Measurements from ENCODE around the gene DHRS7. TPM values are rescaled to one million over a fixed set of nuclear protein-coding genes. Genes with fewer than 3 reads are reported as not detected.

DHRS7 gene
- total and polyA plus RNA-seq, 2 donors (not counting 3 experiments of a cell fraction or from before 2014, with no cell fraction given): 28.6 to 29.3 TPM

DNA sequence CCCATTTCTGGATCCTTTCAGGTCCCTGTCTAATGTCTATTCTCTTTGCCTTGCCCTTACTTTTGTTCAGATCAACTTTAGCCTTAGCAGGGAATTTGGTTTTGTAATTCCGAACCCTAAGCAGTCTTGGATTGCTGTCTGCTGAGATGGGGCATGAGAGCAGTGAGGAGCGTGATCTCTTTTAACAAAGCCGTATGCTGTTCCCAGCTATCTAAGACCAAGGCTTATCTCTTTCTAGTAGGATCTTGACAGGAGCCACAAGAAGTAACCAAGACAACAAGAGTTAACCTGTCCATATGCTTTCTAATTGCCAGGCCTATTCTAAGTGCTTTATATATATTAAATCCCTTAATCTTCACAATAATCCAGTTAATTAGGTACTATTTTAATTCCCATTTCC, 4.5 kb upstream of the DHRS7 start:
- DNase-seq (ENCODE audit: low read depth, low spot score): no peak
- peaks cover 3 to 7% of the 10 kb centered on the region in 2 experiments for H3K27me3 ChIP-seq (ENCODE audit: control insufficient read depth in 2 of 2, insufficient read depth in 2 of 2, low read length in 2 of 2)
- H3K9me3 ChIP-seq (replicated peaks; ENCODE audit: control insufficient read depth, insufficient read depth, low read length): no peaks in the 10 kb centered on the region
- BruUV-seq (replicated peaks): no TSS peak
- H3K4me3 ChIP-seq (replicated peaks in 1 of 3; ENCODE audit: insufficient read depth in 1 of 3, low read depth in 1 of 3, low read length in 3 of 3): no peak overlapping the region
- TF ChIP-seq JUN (IDR thresholded peaks at IDR 0.05; ENCODE audit: borderline replicate concordance, insufficient read depth, insufficient read length, low read depth): no peak
- TF ChIP-seq POLR2AphosphoS5 (IDR thresholded peaks at IDR 0.05; ENCODE audit: insufficient read depth, low read depth, low read length): no peak
- no peak for TF ChIP-seq FOS (IDR thresholded peaks at IDR 0.05; ENCODE audit: borderline replicate concordance, insufficient read depth, low read length)
- no peak for TF ChIP-seq POLR2A (IDR thresholded peaks at IDR 0.05; ENCODE audit: low read depth, low read length)
- no peak for TF ChIP-seq MAX (IDR thresholded peaks at IDR 0.05; ENCODE audit: insufficient read depth, insufficient read length)
- H3K27ac ChIP-seq (ENCODE audit: insufficient read depth, low read depth, low read length): no peak overlapping the region
- no peak overlapping the region for H3K4me2 ChIP-seq (ENCODE audit: insufficient read depth, low read length)
- dilution Hi-C loops (cut with MboI; ENCODE audit: extremely low pct_ligation_motif_present, low sequenced_read_pairs): no loop called here
- H3K79me2 ChIP-seq (ENCODE audit: control insufficient read depth, insufficient read depth, low read length): no peaks in the 10 kb centered on the region
- intact Hi-C loops (cut with micrococcal nuclease): loop anchor here (5.0 to 10.0 kb wide), 2 partner anchors 107 to 665 kb away; no protein-coding TSS in a partner anchor
- H3K4me1 ChIP-seq (ENCODE audit: control insufficient read depth, extremely low read depth, insufficient read depth, low read length): peaks cover 4% of the 10 kb centered on the region
- ChIA-PET CTCF (interaction anchor here (1.1 kb wide), 1 partner anchor 97 kb away, joined by 3 read pairs; no protein-coding TSS in a partner anchor), POLR2A (no interaction called here)
- no peak overlapping the region for H2AFZ ChIP-seq (ENCODE audit: low read depth, low read length)
- no peak overlapping the region for H3K9ac ChIP-seq (replicated peaks; ENCODE audit: extremely low read depth, insufficient read depth, low read length)
- no peaks in the 10 kb centered on the region for H4K20me1 ChIP-seq (replicated peaks; ENCODE audit: control insufficient read depth, extremely low read depth, insufficient read depth, low read length)
- H3K36me3 ChIP-seq (ENCODE audit: control insufficient read depth in 2 of 2, extremely low read depth in 1 of 2, insufficient read depth in 2 of 2, low read length in 2 of 2): no peaks in the 10 kb centered on the region
- no peak for FAIRE-seq
- H3K9me1 ChIP-seq (replicated peaks; ENCODE audit: control insufficient read depth, extremely low read depth, insufficient read depth, low read length): no peaks in the 10 kb centered on the region

- Histone ChIP-seq H4K20me1 (replicated peaks; ENCODE audit: control insufficient read depth, extremely low read depth, insufficient read depth, low read length) (no peaks in the 10 kb centered on the region), H2AFZ (ENCODE audit: low read depth, low read length) (peak overlapping the region; percentile 84), H3K9ac (replicated peaks; ENCODE audit: extremely low read depth, insufficient read depth, low read length) (no peak overlapping the region), H3K4me3 (replicated peaks in 1 of 3; ENCODE audit: insufficient read depth in 1 of 3, low read depth in 1 of 3, low read length in 3 of 3) (no peak overlapping the region), H3K9me3 (replicated peaks; ENCODE audit: control insufficient read depth, insufficient read depth, low read length) (no peaks in the 10 kb centered on the region), H3K4me1 (ENCODE audit: control insufficient read depth, extremely low read depth, insufficient read depth, low read length) (peaks cover 10% of the 10 kb centered on the region), H3K36me3 (ENCODE audit: control insufficient read depth in 2 of 2, extremely low read depth in 1 of 2, insufficient read depth in 2 of 2, low read length in 2 of 2) (no peaks in the 10 kb centered on the region), H3K27ac (ENCODE audit: insufficient read depth, low read depth, low read length) (no peak overlapping the region), H3K27me3 (ENCODE audit: control insufficient read depth in 2 of 2, insufficient read depth in 2 of 2, low read length in 2 of 2) (no peaks in the 10 kb centered on the region), H3K79me2 (ENCODE audit: control insufficient read depth, insufficient read depth, low read length) (peaks cover 3% of the 10 kb centered on the region), H3K9me1 (replicated peaks; ENCODE audit: control insufficient read depth, extremely low read depth, insufficient read depth, low read length) (no peaks in the 10 kb centered on the region), H3K4me2 (ENCODE audit: insufficient read depth, low read length) (no peak overlapping the region)
- ChIA-PET POLR2A (no interaction called here), CTCF (interaction anchor here (0.8 to 3.7 kb wide), 8 partner anchors 14 to 201 kb away, joined by 3 to 29 read pairs (median 7); partner anchors contain the start of gene PCNX4)
- no TSS peak for BruUV-seq (replicated peaks)
- TF ChIP-seq MAX (IDR thresholded peaks at IDR 0.05; ENCODE audit: insufficient read depth, insufficient read length): no peak
- TF ChIP-seq FOS (IDR thresholded peaks at IDR 0.05; ENCODE audit: borderline replicate concordance, insufficient read depth, low read length): no peak
- TF ChIP-seq POLR2A (IDR thresholded peaks at IDR 0.05; ENCODE audit: low read depth, low read length): no peak
- TF ChIP-seq CTCF (IDR thresholded peaks at IDR 0.05; ENCODE audit: extremely low read depth in 1 of 2, insufficient read depth in 1 of 2, low read depth in 1 of 2, low read length in 2 of 2): no peak
- TF ChIP-seq MYC (IDR thresholded peaks at IDR 0.05; ENCODE audit: low read depth, low read length): no peak
- TF ChIP-seq JUN (IDR thresholded peaks at IDR 0.05; ENCODE audit: borderline replicate concordance, insufficient read depth, insufficient read length, low read depth): no peak
- no peak for TF ChIP-seq EZH2 (IDR thresholded peaks at IDR 0.05; ENCODE audit: borderline replicate concordance, low read depth, low read length, severe bottlenecking)
- no peak for TF ChIP-seq POLR2AphosphoS5 (IDR thresholded peaks at IDR 0.05; ENCODE audit: insufficient read depth, low read depth, low read length)
- TF ChIP-seq GATA2 (IDR thresholded peaks at IDR 0.05; ENCODE audit: insufficient read depth, insufficient read length, low read depth, low read length): no peak
- FAIRE-seq (peak; percentile 4), DNase-seq (ENCODE audit: low read depth, low spot score) (no peak)
- dilution Hi-C loops (cut with MboI; ENCODE audit: extremely low pct_ligation_motif_present, low sequenced_read_pairs): no loop called here
- intact Hi-C loops (cut with micrococcal nuclease): loop anchor here (5.0 to 10.0 kb wide), 2 partner anchors 104 to 661 kb away; no protein-coding TSS in a partner anchor
Observed at GRCh38 chr14:60166142-60166541, 944 bp upstream of the DHRS7 start.
